HG03175 (cell line): ENCODE measurements around the gene NDUFB5.
A peak's percentile ranks its signal among the peaks of the same experiment; 100 is the strongest.

ENCODE experiments used
- ATAC-seq: cut with Tn5 transposase; IDR thresholded peaks from one replicate; pipeline ENCODE4 v1.9.1; 2021; ENCODE audit warnings: mild to moderate bottlenecking, moderate library complexity; ENCODE audit not compliant: unreplicated experiment

The NDUFB5 gene

DNA sequence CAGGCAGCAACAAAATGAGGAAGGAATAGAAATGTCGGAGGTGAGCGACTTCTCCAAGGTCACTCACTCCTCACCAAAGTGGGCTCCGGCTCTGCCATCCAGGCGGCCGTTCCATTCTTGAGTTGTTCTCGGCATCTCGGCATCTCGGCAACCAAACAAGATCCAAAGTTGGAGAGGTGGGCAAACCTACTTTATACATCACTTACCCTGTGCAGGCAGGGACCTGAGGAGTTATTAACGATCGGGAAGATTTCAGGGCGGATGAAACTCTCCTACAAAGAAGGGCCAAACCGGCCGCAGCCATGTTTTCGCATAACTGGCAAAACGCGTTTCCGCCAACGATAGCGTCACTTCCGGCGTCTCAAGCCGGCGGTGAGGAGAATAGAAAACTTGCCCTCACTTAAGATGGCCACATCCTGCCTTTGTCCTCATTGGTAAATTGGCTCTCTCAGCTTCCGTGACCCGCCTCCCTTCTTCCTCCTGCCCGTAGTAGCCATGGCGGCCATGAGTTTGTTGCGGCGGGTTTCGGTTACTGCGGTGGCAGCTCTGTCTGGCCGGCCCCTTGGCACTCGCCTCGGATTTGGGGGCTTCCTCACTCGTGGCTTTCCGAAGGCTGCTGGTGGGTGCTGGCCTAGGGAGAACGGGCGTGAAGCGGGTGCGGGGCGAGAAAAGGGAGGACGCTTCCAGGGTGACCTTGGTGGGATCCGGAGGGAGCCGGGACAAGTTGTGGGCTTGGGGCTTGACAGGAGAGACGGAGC is at the start of gene NDUFB5, which contains the start of gene MRPL47:
Gene NDUFB5 (plus strand): TSS at position 474 of the 758 bp plus-strand sequence. CDS start 22 bp downstream, at position 496.
Gene MRPL47 (minus strand): TSS at position 318 of the 758 bp plus-strand sequence. CDS start 14 bp downstream, at position 304.
- peak; percentile 95 for ATAC-seq

DNA sequence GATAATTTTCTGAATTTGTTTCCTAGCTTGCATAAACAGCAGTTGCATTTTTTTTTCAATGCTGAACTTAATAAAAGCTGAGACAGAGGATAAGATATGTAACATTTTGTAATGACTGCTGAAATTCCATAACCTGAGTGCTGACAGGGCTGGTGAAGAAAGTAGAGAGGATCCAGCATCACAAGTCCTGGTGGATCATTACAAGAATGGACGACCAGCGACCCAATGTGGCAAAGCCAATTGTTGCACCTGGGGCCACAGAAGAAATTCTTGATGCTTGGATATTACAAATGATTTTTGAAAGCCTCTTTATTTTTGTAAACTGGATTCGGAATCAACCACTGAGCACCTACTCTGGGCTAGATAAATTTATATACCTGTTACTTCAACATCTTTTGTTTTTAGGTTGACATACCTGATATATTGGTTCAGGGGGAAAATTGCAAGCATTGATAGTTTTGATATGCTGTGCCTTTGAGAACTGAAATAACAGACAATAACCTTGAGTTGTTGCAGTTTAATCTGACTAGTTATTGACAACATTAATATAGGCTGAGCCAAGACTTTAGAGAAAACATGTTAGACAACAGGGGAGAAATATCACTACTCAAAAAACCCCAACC is 45.7 kb upstream of the NDUFB5 start:
- ATAC-seq = no peak

- no peak for ATAC-seq
Observed at GRCh38 chr3:179560791-179561190, 43.8 kb upstream of the NDUFB5 start.

DNA sequence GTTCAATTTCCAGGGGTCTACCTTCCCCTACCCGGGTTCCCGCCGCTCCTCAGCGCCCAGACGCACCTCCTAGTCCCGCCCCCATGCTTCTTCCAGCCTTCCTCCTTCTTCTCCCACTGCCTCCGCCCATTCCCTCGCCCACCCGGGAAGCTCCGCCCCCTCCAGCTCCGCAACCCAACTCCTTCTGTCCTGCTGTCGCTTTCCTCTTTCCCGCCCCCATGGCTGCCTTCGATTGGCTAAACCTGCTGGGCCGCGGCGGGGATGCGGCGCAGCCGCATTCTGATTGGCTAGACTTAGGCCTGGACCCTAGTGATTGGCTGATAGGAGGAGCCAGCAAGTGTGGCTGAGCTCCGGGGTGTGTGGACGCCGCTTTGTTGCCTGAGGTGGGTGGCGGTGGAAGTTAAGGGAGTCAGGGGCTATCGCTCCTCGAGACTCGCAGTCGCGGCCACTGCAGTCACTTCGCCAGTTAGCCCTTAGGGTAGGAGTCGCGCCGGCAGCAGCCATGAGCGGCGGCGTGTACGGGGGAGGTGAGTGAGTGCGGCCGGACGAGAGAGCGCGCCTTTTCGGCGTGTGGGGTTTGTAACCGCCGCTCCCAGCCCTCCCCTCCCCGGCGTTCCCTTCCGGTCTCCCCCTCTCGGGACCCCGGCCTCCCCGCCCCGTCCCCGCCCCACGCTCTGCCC is 41.9 kb upstream of the NDUFB5 start, which contains the start of gene ACTL6A:
Gene ACTL6A (plus strand): TSS at position 336 of the 680 bp plus-strand sequence. CDS start 167 bp downstream, at position 503.
- peak; percentile 92 for ATAC-seq

DNA sequence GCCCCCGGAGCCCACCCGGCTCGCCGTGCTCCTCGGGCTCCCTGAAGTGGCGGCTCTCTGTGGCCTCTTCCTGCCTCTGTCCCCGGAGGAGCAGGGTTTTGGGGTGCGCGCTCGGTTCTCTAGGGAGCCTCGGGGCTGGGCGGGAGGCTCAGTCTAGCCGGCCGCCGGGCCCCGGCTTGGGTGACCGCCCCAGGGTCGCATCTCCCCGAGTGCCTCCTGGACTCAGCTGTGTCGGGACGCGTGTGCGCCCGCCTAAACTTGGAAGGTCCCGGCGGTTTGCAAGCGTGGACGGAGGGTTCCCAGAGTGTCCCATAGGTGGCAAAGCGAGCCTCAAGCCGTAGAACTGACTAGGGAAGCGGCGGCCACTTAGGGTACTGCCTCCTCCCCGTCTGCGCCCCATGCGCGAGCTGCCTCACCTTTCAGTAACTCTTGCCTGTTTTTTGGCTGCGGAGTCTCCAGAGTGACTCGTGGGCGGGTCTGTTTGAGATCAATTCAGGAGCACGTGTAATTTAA is 41.3 kb upstream of the NDUFB5 start:
- ATAC-seq = peak; percentile 67

DNA sequence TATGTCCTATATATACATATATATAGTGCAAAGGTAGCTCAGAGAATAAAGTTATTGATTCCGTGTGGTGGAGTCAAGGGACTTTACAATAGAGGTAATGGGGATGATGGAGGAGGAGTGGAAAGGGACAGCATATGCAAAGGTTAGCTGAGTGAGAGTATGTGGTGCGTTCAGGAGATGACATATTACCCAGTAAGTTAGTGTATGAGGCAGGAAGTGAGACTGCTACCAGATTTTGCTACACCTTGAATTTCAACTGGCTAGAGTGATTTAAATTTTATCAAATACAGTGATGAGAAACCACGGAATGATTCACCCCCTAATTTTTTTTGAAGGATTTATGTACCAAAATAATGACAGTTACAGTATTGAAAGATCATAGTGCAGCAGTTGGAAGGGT is 39.1 kb upstream of the NDUFB5 start:
- no peak for ATAC-seq

DNA sequence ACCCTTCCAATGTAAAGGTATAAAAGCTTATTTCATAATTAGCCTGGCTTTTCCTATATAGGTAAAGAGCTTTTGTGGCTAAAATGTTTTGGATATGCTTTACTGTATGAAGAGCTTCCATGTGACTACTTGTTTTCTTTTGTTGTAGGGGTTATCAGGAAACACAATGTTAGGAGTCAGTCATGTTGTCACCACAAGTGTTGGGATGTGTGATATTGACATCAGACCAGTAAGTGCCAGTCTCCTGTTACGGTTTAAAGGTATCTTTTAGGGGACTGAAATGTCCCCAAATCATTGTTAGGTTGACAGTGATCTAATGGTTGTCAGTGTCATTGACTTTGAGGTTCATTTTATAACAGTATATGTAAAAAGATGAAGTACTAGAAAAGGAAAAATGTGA is 23.6 kb upstream of the NDUFB5 start:
- ATAC-seq = no peak

GRCh38 chr3:179589143-179589542 is 15.5 kb upstream of the NDUFB5 start:
- ATAC-seq = no peak

DNA sequence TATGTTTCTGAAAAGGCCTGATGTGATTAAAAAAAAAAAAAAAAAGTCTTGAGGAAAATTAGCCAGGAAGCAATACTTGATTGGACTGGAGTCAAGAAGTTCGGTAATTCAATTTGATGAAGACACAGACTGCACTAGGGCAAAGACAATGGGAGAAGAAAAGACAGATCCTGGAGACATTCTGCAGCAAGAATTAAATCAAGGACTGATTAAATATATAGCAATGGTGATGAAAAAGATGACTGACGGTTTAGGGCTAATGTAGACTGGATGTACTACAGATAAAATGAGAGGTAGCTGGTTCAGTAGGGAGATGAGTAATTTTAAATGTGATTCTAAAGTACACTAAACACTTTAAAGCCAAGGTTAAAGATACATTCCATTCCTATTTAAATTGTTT is 13.9 kb upstream of the NDUFB5 start:
- ATAC-seq = no peak

GRCh38 chr3:179591313-179591712 is 13.3 kb upstream of the NDUFB5 start:
- no peak for ATAC-seq

- no peak for ATAC-seq
Observed at GRCh38 chr3:179599531-179599930, 5.1 kb upstream of the NDUFB5 start.

GRCh38 chr3:179603321-179603720 is 1.3 kb upstream of the NDUFB5 start:
- ATAC-seq = no peak

- peak; percentile 0 for ATAC-seq
Observed at GRCh38 chr3:179603831-179604230, 763 bp upstream of the NDUFB5 start.

DNA sequence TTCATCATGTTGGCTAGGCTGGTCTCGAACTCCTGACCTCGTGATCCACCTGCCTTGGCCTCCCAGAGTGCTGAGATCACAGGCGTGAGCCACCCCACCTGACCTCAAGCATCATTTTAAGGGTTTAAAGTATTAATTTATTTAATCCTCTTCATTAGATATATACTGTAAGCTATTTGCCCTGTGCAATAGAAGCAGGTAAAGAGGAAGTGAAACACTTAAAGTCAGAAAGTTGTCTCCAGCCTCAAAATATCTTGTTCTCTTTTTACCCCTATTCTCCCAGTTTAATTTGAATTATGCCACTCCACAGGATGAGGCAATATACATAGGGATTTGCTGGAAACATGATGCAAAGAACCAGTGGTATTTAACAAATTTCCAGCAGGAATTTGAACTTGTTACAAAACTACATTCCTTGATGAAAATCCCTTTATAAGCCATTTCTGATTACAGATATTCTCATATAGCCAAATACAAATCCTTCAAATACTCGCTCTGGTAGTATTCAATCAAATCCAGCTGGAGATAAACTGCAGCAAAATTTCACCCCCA is 2.0 kb downstream of the NDUFB5 start:
- peak; percentile 13 for ATAC-seq

GRCh38 chr3:179608931-179609720 is 4.5 kb downstream of the NDUFB5 start:
- ATAC-seq = peak; percentile 58

GRCh38 chr3:179610066-179610465 is 5.5 kb downstream of the NDUFB5 start:
- no peak for ATAC-seq

GRCh38 chr3:179613807-179614206 is 9.2 kb downstream of the NDUFB5 start:
- no peak for ATAC-seq

DNA sequence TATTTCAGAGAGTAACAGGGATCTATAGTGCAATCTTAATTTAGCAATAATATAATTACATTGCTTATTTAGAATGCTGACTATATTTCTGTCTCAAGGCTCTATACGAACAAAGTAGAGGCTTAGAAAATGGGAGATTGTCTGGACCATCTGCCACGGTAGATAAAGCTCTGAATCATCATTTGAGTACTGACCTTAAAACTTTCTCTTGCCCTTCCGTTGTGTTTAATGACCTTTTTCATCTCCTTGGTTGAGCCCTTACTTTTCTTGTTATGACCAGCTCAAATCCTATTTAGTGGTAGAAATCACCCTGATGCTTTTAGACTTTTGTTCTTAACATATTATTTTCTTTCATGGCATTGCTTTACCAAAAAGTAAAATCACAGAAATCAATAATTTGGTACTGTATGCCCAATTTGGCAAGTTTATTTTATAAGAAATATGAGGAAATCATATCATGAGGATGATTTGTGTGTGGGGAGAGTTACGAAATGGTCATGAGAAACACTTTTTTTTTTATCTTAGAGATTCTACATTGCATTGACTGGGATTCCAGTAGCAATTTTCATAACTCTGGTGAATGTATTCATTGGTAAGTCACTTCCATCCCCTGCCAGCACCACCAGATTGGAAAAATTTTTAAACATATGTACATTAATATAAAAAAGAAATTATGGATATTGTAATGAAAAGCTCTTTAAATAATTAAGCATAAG is 11.0 kb downstream of the NDUFB5 start:
- ATAC-seq = no peak

GRCh38 chr3:179622023-179622422 is 17.4 kb downstream of the NDUFB5 start:
- no peak for ATAC-seq

- no peak for ATAC-seq
Observed at GRCh38 chr3:179624451-179624850, 19.9 kb downstream of the NDUFB5 start.
